Brain microvascular endothelial cell (primary cell): ENCODE results near the gene RUNX3.

ENCODE experiments used
- DNase-seq: peaks from one replicate; pipeline ENCODE4 v3.0.0-alpha.2; 2020
- H3K27ac ChIP-seq: fragments of 250-450 bp; sonication (Bioruptor Pico); 2 replicates; pipeline ENCODE4 v1.5.1; 2020; ENCODE audit warnings: mild to moderate bottlenecking, moderate library complexity
- H3K27me3 ChIP-seq: fragments of 250-450 bp; sonication (Bioruptor Pico); replicated peaks from 2 replicates; pipeline ENCODE4 v1.5.1; 2020; ENCODE audit warnings: mild to moderate bottlenecking
- H3K36me3 ChIP-seq: fragments of 250-450 bp; sonication (Bioruptor Pico); replicated peaks from 2 replicates; pipeline ENCODE4 v1.5.1; 2020; ENCODE audit warnings: mild to moderate bottlenecking
- H3K4me3 ChIP-seq: 2 replicates; pipeline ENCODE4 v1.5.1; 2011; ENCODE audit warnings: low read depth, mild to moderate bottlenecking, control low read depth, low read length, moderate library complexity
- in situ Hi-C: cut with HindIII; loops from 2 replicates; pipeline ENCODE4 v1.10.0; 2017; ENCODE audit warnings: low sequenced_read_pairs, low pct_ligation_motif_present
- TF ChIP-seq, protein P1 (sequence below): IDR thresholded peaks from 2 replicates; pipeline ENCODE4 v1.5.1; 2011; ENCODE audit warnings: low read depth, mild to moderate bottlenecking, moderate library complexity, low read length, control low read depth, inconsistent platforms; ENCODE audit errors: missing control alignments

RUNX3 gene

DNA sequence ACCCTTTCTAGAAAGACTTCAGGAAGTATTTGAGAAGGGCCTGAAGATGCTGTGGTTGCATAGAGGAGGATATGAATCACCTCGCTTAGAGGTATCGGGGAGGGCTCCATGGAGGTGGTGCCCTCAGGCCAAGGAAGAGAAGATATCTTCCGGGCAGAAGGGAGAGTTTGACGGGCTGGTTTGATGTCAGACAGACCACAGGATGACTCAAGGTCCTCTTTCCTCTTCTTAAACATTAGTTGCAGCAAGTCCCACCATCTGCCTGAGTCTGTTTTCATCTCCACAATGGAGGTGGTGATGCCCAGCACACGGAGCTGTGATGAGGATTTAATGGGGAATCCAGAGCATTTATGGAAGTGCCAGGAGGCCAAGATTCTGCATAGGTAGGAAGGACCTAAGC is 25.1 kb upstream of the RUNX3 start:
- H3K4me3 ChIP-seq: no peak overlapping the region
- peak; percentile 76 for DNase-seq
- in situ Hi-C loops: no loop called here
- no peaks in the 10 kb centered on the region for H3K27me3 ChIP-seq
- H3K36me3 ChIP-seq: no peaks in the 10 kb centered on the region
- TF ChIP-seq, protein P1, sequence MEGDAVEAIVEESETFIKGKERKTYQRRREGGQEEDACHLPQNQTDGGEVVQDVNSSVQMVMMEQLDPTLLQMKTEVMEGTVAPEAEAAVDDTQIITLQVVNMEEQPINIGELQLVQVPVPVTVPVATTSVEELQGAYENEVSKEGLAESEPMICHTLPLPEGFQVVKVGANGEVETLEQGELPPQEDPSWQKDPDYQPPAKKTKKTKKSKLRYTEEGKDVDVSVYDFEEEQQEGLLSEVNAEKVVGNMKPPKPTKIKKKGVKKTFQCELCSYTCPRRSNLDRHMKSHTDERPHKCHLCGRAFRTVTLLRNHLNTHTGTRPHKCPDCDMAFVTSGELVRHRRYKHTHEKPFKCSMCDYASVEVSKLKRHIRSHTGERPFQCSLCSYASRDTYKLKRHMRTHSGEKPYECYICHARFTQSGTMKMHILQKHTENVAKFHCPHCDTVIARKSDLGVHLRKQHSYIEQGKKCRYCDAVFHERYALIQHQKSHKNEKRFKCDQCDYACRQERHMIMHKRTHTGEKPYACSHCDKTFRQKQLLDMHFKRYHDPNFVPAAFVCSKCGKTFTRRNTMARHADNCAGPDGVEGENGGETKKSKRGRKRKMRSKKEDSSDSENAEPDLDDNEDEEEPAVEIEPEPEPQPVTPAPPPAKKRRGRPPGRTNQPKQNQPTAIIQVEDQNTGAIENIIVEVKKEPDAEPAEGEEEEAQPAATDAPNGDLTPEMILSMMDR: no peak
- no peak overlapping the region for H3K27ac ChIP-seq

DNA sequence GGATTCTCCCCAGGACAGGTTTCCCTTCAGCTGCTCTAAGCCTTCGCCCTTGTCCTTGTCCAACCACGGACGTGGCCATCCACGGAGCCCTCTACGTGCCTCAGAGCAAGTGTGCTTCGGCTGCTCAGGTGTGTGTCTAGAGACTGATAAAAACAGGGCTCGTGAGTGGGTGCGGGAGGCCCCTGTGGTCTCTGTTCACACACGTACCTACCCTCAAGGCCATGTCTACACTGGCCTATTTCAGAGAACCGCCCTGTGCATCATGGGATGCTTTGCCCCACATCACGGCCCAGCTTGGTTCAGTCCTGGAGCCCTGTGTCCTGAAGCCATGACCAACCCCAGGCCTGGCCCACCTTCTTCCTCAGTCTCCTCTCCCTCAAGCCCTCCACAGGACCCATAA is 24.6 kb upstream of the RUNX3 start:
- no peak for DNase-seq
- H3K4me3 ChIP-seq: no peak overlapping the region
- H3K36me3 ChIP-seq: no peaks in the 10 kb centered on the region
- no peak overlapping the region for H3K27ac ChIP-seq
- no peaks in the 10 kb centered on the region for H3K27me3 ChIP-seq
- TF ChIP-seq, protein P1: no peak
- in situ Hi-C loops: no loop called here

DNA sequence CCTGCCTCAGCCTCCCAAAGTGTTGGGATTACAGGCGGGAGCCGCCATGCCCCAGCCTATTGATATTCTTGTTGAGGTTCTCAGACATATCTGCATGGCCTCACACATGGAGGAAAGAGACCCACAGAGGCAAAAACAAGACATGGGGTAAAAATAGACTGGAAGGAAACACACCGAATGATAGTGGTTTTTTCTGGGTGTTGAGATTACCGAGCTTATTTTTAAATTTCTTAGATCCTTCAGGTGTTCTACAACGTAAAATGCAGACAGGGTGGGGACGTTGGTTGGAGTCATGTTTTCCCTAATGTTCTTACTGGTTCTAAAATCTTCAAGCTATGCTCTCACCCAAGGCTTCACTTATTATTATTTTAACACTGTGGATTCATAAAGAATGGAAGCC is 23.9 kb upstream of the RUNX3 start:
- DNase-seq: no peak
- in situ Hi-C loops: no loop called here
- Histone ChIP-seq H3K4me3 (no peak overlapping the region), H3K27ac (no peak overlapping the region), H3K27me3 (no peaks in the 10 kb centered on the region), H3K36me3 (no peaks in the 10 kb centered on the region)
- TF ChIP-seq, protein P1: no peak

DNA sequence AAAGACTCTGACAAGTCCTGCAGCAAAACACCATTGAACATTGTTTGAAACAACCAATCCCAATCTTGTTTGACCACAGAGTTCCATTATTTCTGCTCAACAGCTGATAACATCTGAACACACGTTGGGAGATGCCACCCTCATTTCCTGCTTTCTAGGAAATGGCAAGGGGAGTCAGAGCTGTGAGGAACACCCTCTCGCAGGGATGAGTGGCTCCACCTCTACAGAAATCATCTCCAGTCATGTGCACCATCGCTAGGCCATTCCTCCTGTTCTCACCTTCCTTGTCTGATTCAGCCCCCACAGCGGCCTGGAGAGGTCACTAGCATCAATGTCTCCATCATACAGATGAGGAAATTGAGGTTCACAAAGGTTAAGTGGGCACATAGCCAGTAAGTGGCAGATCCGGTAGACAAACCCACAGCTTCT is 22.4 kb upstream of the RUNX3 start:
- Histone ChIP-seq H3K27ac (no peak overlapping the region), H3K36me3 (no peaks in the 10 kb centered on the region), H3K4me3 (no peak overlapping the region), H3K27me3 (no peaks in the 10 kb centered on the region)
- in situ Hi-C loops: no loop called here
- no peak for DNase-seq
- TF ChIP-seq, protein P1: no peak

DNA sequence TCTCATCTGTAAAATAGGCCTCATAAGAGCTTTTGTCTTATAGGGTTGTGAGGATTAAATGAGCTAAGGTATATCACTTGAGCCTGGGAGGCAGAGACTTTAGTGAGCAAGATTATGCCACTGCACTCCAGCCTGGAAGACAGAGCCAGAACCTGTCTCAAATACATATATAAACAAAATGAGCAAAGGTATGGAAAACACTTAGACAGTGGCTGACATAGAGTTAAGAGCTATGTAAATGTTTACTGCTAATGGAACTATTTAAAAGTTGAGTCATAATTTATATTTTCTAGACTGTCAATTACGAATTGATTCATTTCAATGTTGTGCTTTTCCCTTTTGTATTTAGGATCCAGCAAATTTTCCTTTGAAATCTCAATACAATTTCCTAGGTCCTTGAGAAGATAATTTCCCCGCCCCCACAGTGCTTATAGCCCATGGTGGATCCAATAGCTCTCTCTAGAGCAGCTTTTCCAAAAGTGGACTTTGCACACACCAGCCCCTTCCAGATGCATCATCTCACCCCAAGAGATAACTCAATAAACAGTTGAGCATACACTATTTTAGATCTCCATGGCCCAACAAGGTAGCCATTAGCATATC is 21.8 kb upstream of the RUNX3 start:
- in situ Hi-C loops: no loop called here
- no peak for DNase-seq
- Histone ChIP-seq H3K27ac (no peak overlapping the region), H3K4me3 (no peak overlapping the region), H3K27me3 (no peaks in the 10 kb centered on the region), H3K36me3 (no peaks in the 10 kb centered on the region)
- TF ChIP-seq, protein P1: no peak

DNA sequence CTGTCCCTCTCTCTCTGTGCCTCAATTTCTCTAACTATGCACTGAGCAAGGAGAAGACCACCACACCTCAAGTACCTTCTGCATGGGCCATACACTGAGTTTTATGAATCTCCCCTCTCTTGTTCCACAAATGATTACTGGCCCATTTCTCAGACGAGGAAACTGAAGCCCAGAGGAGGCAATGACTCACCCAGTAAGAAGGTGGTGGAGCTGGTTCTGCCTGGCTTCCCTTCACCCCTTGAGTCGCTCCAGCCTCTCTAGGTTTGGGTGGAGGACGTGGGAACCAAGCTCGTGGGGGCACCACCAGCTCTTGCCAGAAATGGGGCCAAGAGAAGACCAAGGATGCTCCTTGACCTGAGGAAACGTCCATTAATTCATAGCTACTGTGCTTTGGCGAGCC is 21.3 kb upstream of the RUNX3 start:
- H3K4me3 ChIP-seq: no peak overlapping the region
- TF ChIP-seq, protein P1: no peak
- in situ Hi-C loops: no loop called here
- DNase-seq: no peak
- no peaks in the 10 kb centered on the region for H3K36me3 ChIP-seq
- H3K27me3 ChIP-seq: no peaks in the 10 kb centered on the region
- H3K27ac ChIP-seq: no peak overlapping the region
